Neural progenitor cell (in vitro differentiated cells): ENCODE data around the gene HUNK. TPM values are rescaled to one million over a fixed set of nuclear protein-coding genes. Genes with fewer than 3 reads are reported as not detected.

Experiments used
- DNase-seq: peaks from one replicate; pipeline ENCODE4 v3.0.0-alpha.2; 2016; ENCODE audit warnings: low spot score
- H2AFZ ChIP-seq: fragments of 200-600 bp; sonication (generic); replicated peaks from 2 replicates; pipeline ENCODE4 v1.6.1; 2016; ENCODE audit warnings: antibody characterized with exemption
- H3F3A ChIP-seq: fragments of 200-600 bp; sonication (generic); 2 replicates; pipeline ENCODE4 v1.6.1; 2016; ENCODE audit warnings: antibody characterized with exemption, low read depth
- H3K27ac ChIP-seq: fragments of 200-600 bp; sonication (generic); 2 replicates; pipeline ENCODE4 v1.5.1; 2016; ENCODE audit warnings: mild to moderate bottlenecking
- H3K27me3 ChIP-seq: fragments of 200-600 bp; sonication (generic); 2 replicates; pipeline ENCODE4 v1.6.1; 2016; ENCODE audit warnings: mild to moderate bottlenecking, moderate library complexity
- H3K36me3 ChIP-seq: fragments of 200-600 bp; sonication (generic); 2 replicates; pipeline ENCODE4 v1.5.1; 2016
- H3K4me1 ChIP-seq: fragments of 200-600 bp; sonication (generic); 2 replicates; pipeline ENCODE4 v1.6.1; 2016; ENCODE audit warnings: mixed run types
- H3K4me2 ChIP-seq: fragments of 200-600 bp; sonication (generic); 2 replicates; pipeline ENCODE4 v1.6.1; 2016
- H3K4me3 ChIP-seq: fragments of 200-600 bp; sonication (generic); 2 replicates; pipeline ENCODE4 v1.5.1; 2016
- H3K79me2 ChIP-seq: fragments of 200-600 bp; sonication (generic); 2 replicates; pipeline ENCODE4 v1.6.1; 2016; ENCODE audit warnings: low read depth
- H3K9ac ChIP-seq: fragments of 200-600 bp; sonication (generic); 2 replicates; pipeline ENCODE4 v1.6.1; 2016
- H3K9me3 ChIP-seq: fragments of 200-600 bp; sonication (generic); 2 replicates; pipeline ENCODE4 v1.5.1; 2016; ENCODE audit warnings: low read depth
- H4K20me1 ChIP-seq: fragments of 200-600 bp; sonication (generic); 2 replicates; pipeline ENCODE4 v1.6.1; 2016; ENCODE audit warnings: low read depth
- H3K27ac Mint-ChIP-seq: 3 replicates; pipeline ENCODE4 v1.8.0; 2021; ENCODE audit warnings: mixed read lengths
- H3K27me3 Mint-ChIP-seq: 2 replicates; pipeline ENCODE4 v1.8.0; 2022; ENCODE audit warnings: low read depth, mild to moderate bottlenecking, inconsistent platforms, moderate library complexity, mixed read lengths; ENCODE audit not compliant: insufficient read depth
- H3K36me3 Mint-ChIP-seq: 3 replicates; pipeline ENCODE4 v1.8.0; 2021; ENCODE audit warnings: mixed read lengths
- H3K4me1 Mint-ChIP-seq: 3 replicates; pipeline ENCODE4 v1.8.0; 2021; ENCODE audit warnings: mixed read lengths
- H3K4me3 Mint-ChIP-seq: 3 replicates; pipeline ENCODE4 v1.8.0; 2021; ENCODE audit warnings: mild to moderate bottlenecking, moderate library complexity, mixed read lengths
- H3K9me3 Mint-ChIP-seq: 3 replicates; pipeline ENCODE4 v1.8.0; 2020; ENCODE audit warnings: mixed read lengths
- CTCF ChIP-seq: fragments of 200-600 bp; sonication (generic); IDR thresholded peaks from 2 replicates; pipeline ENCODE4 v1.5.1; 2017; ENCODE audit warnings: antibody characterized with exemption, mild to moderate bottlenecking
- EZH2 ChIP-seq: fragments of 200-600 bp; sonication (generic); IDR thresholded peaks from 2 replicates; pipeline ENCODE4 v1.6.1; 2017; ENCODE audit warnings: antibody characterized with exemption, mild to moderate bottlenecking, moderate library complexity
- EZH2phosphoT487 ChIP-seq: fragments of 200-600 bp; sonication (generic); IDR thresholded peaks from 2 replicates; pipeline ENCODE4 v1.6.1; 2017; ENCODE audit warnings: antibody characterized with exemption
- total RNA-seq: library from RNA; depleted of rRNA; stranded (reverse); fragments of >200 nt; gene quantifications from 2 replicates; pipeline ENCODE4 v1.2.3, GENCODE V29; 2015; ENCODE audit warnings: low replicate concordance

The HUNK gene
- total RNA-seq, 1 donor from 2014 or later, result 4.7 TPM

GRCh38 chr21:31959881-31960280 is 87.1 kb downstream of the HUNK start:
- no peak overlapping the region for H3K27ac Mint-ChIP-seq

GRCh38 chr21:31961027-31961426 is 88.2 kb downstream of the HUNK start:
- Histone ChIP-seq H3K27me3 (no peaks in the 10 kb centered on the region), H3F3A (no peaks in the 10 kb centered on the region), H3K4me1 (no peaks in the 10 kb centered on the region), H3K79me2 (no peaks in the 10 kb centered on the region), H2AFZ (no peak overlapping the region), H4K20me1 (no peaks in the 10 kb centered on the region), H3K27ac (no peak overlapping the region), H3K36me3 (no peaks in the 10 kb centered on the region), H3K4me2 (no peak overlapping the region), H3K4me3 (no peak overlapping the region), H3K9me3 (no peaks in the 10 kb centered on the region), H3K9ac (no peak overlapping the region)
- peaks cover 68% of the 10 kb centered on the region for H3K36me3 Mint-ChIP-seq
- no peaks in the 10 kb centered on the region for H3K4me1 Mint-ChIP-seq
- DNase-seq, result no peak
- H3K9me3 Mint-ChIP-seq, result peaks cover 5% of the 10 kb centered on the region
- H3K4me3 Mint-ChIP-seq, result no peak overlapping the region
- H3K27me3 Mint-ChIP-seq, result peaks cover 4% of the 10 kb centered on the region
- TF ChIP-seq EZH2 (no peak), EZH2phosphoT487 (no peak), CTCF (no peak)
- no peak overlapping the region for H3K27ac Mint-ChIP-seq

More at GRCh38 chr21:31959881-31960280, 87.1 kb downstream of the HUNK start:
- Mint-ChIP-seq H3K36me3 (peaks cover 66% of the 10 kb centered on the region), H3K4me1 (no peaks in the 10 kb centered on the region), H3K27me3 (peaks cover 4% of the 10 kb centered on the region), H3K9me3 (peaks cover 5% of the 10 kb centered on the region), H3K4me3 (no peak overlapping the region)
- Histone ChIP-seq H3K36me3 (no peaks in the 10 kb centered on the region), H3F3A (no peaks in the 10 kb centered on the region), H3K4me3 (no peak overlapping the region), H2AFZ (no peak overlapping the region), H3K4me2 (no peak overlapping the region), H3K4me1 (no peaks in the 10 kb centered on the region), H3K9me3 (no peaks in the 10 kb centered on the region), H3K27me3 (no peaks in the 10 kb centered on the region), H3K27ac (no peak overlapping the region), H3K79me2 (no peaks in the 10 kb centered on the region), H4K20me1 (no peaks in the 10 kb centered on the region), H3K9ac (no peak overlapping the region)
- TF ChIP-seq CTCF (no peak), EZH2 (no peak), EZH2phosphoT487 (no peak)
- DNase-seq, result no peak

- Histone ChIP-seq H3K79me2 (no peaks in the 10 kb centered on the region), H3K4me3 (no peak overlapping the region), H3K27ac (no peak overlapping the region), H2AFZ (no peak overlapping the region), H3K9me3 (no peaks in the 10 kb centered on the region), H3K4me1 (no peaks in the 10 kb centered on the region), H3K4me2 (no peak overlapping the region), H3F3A (no peaks in the 10 kb centered on the region), H3K36me3 (no peaks in the 10 kb centered on the region), H3K9ac (no peak overlapping the region), H4K20me1 (no peaks in the 10 kb centered on the region), H3K27me3 (no peaks in the 10 kb centered on the region)
- peaks cover 4% of the 10 kb centered on the region for H3K27me3 Mint-ChIP-seq
- TF ChIP-seq EZH2phosphoT487 (no peak), CTCF (no peak), EZH2 (no peak)
- H3K4me3 Mint-ChIP-seq, result no peak overlapping the region
- no peak overlapping the region for H3K27ac Mint-ChIP-seq
- H3K4me1 Mint-ChIP-seq, result no peaks in the 10 kb centered on the region
- H3K9me3 Mint-ChIP-seq, result peaks cover 5% of the 10 kb centered on the region
- DNase-seq, result no peak
- peaks cover 71% of the 10 kb centered on the region for H3K36me3 Mint-ChIP-seq
These were observed 88.9 kb downstream of the HUNK start for GRCh38 chr21:31961704-31962103.
